HFFc6 (cell line): ENCODE data around the gene NLRP8. TPM values are rescaled to one million over a fixed set of nuclear protein-coding genes. Genes with fewer than 3 reads are reported as not detected.
"Not testable (repeated sequence)": the region's sequence is repeated elsewhere in the genome, so short reads cannot be mapped to it uniquely, and the experiment has no call there.

Experiments
- DNase-seq: peaks from one replicate; pipeline ENCODE4 v3.0.0-alpha.2; 2018
- H3K27ac Mint-ChIP-seq: 2 replicates; pipeline ENCODE4 v1.8.0; 2020; ENCODE audit warnings: mild to moderate bottlenecking, mixed read lengths
- H3K27me3 Mint-ChIP-seq: 2 replicates; pipeline ENCODE4 v1.8.0; 2021; ENCODE audit warnings: mild to moderate bottlenecking, moderate library complexity, mixed read lengths; ENCODE audit not compliant: insufficient read depth
- H3K36me3 Mint-ChIP-seq: 2 replicates; pipeline ENCODE4 v1.8.0; 2021; ENCODE audit warnings: low read depth, mixed read lengths
- H3K4me1 Mint-ChIP-seq: 2 replicates; pipeline ENCODE4 v1.8.0; 2020; ENCODE audit warnings: low read depth, mixed read lengths
- H3K4me3 Mint-ChIP-seq: 2 replicates; pipeline ENCODE4 v1.8.0; 2020; ENCODE audit warnings: mild to moderate bottlenecking, moderate library complexity, mixed read lengths
- H3K9me3 Mint-ChIP-seq: 2 replicates; pipeline ENCODE4 v1.8.0; 2020; ENCODE audit warnings: mild to moderate bottlenecking, mixed read lengths
- CTCF ChIP-seq: fragments of 200-600 bp; sonication (generic); IDR thresholded peaks from 2 replicates; pipeline ENCODE4 v1.5.0; 2021; ENCODE audit warnings: antibody characterized with exemption, mild to moderate bottlenecking
- total RNA-seq, 6 experiments: library from RNA; stranded (reverse); fragmentation: NEBNext Ultra II Directional; extraction: Animal tissue kit (Norgen Biotek cat#: 25700); gene quantifications; 2 replicates in 1 of 6; 3 replicates in 5 of 6; pipeline ENCODE4 v1.2.3, GENCODE V29; 2021

The NLRP8 gene
- total RNA-seq, 6 experiments from 2014 or later = not detected

GRCh38 chr19:55940306-55940705 is 7.3 kb upstream of the NLRP8 start:
- Mint-ChIP-seq H3K9me3 (peaks cover 60% of the 10 kb centered on the region), H3K4me1 (no peaks in the 10 kb centered on the region), H3K27me3 (no peaks in the 10 kb centered on the region), H3K36me3 (no peaks in the 10 kb centered on the region), H3K27ac (no peak overlapping the region), H3K4me3 (no peak overlapping the region)
- TF ChIP-seq CTCF = no peak
- DNase-seq = no peak

DNA sequence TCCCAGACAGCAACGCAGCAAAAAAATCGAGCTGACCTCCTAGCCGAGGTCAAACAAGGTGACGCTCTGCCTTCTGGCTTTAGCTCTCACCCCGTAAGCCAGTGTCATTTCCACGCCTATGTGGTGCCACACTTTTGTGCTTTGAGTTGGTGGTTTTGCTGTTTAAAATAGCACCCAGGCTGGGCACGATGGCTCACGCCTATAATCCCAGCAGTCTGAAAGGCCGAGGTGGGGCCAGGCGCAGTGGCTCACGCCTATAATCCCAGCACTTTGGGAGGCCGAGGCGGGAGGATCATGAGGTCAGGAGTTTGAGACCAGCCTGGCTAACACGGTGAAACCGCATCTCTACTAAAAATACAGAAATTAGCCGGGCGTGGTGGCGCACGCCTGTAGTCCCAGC is 2.9 kb downstream of the NLRP8 start:
- peaks cover 62% of the 10 kb centered on the region for H3K9me3 Mint-ChIP-seq
- not testable (repeated sequence) for H3K4me1 Mint-ChIP-seq, DNase-seq, H3K4me3 Mint-ChIP-seq, H3K27ac Mint-ChIP-seq, H3K27me3 Mint-ChIP-seq, H3K36me3 Mint-ChIP-seq

DNA sequence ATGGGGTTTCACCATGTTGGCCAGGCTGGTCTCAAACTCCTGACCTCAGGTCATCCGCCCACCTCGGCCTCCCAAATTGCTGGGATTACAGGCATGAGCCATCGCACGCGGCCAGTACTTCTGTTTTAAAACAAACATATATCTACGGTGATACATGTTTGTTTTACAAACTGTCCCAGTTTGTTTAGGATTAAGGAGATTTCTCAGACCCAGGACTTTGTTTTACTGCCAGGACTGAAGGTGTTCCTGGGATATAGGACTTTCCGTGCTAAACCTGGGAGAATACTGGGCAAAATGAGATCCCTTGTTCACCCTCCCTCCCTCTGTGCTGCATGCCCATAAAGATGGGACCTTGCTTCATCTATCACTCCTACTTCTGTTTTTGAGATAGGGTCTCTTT is 8.8 kb downstream of the NLRP8 start:
- H3K27me3 Mint-ChIP-seq = no peaks in the 10 kb centered on the region; the same call in 1 of the 2 replicates
- no peak overlapping the region for H3K27ac Mint-ChIP-seq
- H3K4me1 Mint-ChIP-seq = no peaks in the 10 kb centered on the region
- no peak for TF ChIP-seq CTCF
- H3K36me3 Mint-ChIP-seq = no peaks in the 10 kb centered on the region
- peaks cover 44% of the 10 kb centered on the region for H3K9me3 Mint-ChIP-seq
- DNase-seq = no peak
- no peak overlapping the region for H3K4me3 Mint-ChIP-seq

GRCh38 chr19:55958356-55958755 is 10.7 kb downstream of the NLRP8 start:
- TF ChIP-seq CTCF = no peak
- peaks cover 37% of the 10 kb centered on the region for H3K9me3 Mint-ChIP-seq
- H3K27ac Mint-ChIP-seq = no peak overlapping the region
- no peaks in the 10 kb centered on the region for H3K36me3 Mint-ChIP-seq
- no peaks in the 10 kb centered on the region for H3K4me1 Mint-ChIP-seq
- DNase-seq = no peak
- no peaks in the 10 kb centered on the region; the same call in 1 of the 2 replicates for H3K27me3 Mint-ChIP-seq
- H3K4me3 Mint-ChIP-seq = no peak overlapping the region

- no peak for DNase-seq
- no peaks in the 10 kb centered on the region; the same call in 1 of the 2 replicates for H3K36me3 Mint-ChIP-seq
- no peaks in the 10 kb centered on the region for H3K4me1 Mint-ChIP-seq
- no peak overlapping the region for H3K27ac Mint-ChIP-seq
- no peak overlapping the region for H3K4me3 Mint-ChIP-seq
- TF ChIP-seq CTCF = no peak
- H3K27me3 Mint-ChIP-seq = no peaks in the 10 kb centered on the region; the same call in 1 of the 2 replicates
- H3K9me3 Mint-ChIP-seq = peaks cover 39% of the 10 kb centered on the region
Observed at GRCh38 chr19:55959996-55960675, 12.5 kb downstream of the NLRP8 start.

- no peak for DNase-seq
- Mint-ChIP-seq H3K4me1 (no peaks in the 10 kb centered on the region), H3K27ac (no peak overlapping the region), H3K36me3 (no peaks in the 10 kb centered on the region; the same call in 1 of the 2 replicates), H3K27me3 (no peaks in the 10 kb centered on the region; the same call in 1 of the 2 replicates), H3K9me3 (peaks cover 39% of the 10 kb centered on the region), H3K4me3 (no peak overlapping the region)
- TF ChIP-seq CTCF = no peak
Observed at GRCh38 chr19:55962186-55962585, 14.6 kb downstream of the NLRP8 start.
